HEK293 (cell line): ENCODE measurements around the gene TSR3.

Source experiments
- KLF16 ChIP-seq: fragments of 450-650 bp; formaldehyde crosslinking; IDR thresholded peaks from 2 replicates; pipeline ENCODE4 v1.5.1; 2017; ENCODE audit warnings: missing biosample characterization, missing genetic modification characterization
- KLF9 ChIP-seq: fragments of 450-650 bp; formaldehyde crosslinking; IDR thresholded peaks from 2 replicates; pipeline ENCODE4 v1.5.1; 2016; ENCODE audit warnings: missing biosample characterization, missing genetic modification characterization, low read depth
- SCRT2 ChIP-seq: fragments of 450-650 bp; formaldehyde crosslinking; IDR thresholded peaks from 2 replicates; pipeline ENCODE4 v1.5.1; 2016; ENCODE audit warnings: missing biosample characterization, missing genetic modification characterization
- TRIM28 ChIP-seq: IDR thresholded peaks from 2 replicates; pipeline ENCODE4 v1.6.1; 2011; ENCODE audit warnings: low read length, control low read depth, borderline replicate concordance
- YY1 ChIP-seq: fragments of 450-650 bp; formaldehyde crosslinking; IDR thresholded peaks from 2 replicates; pipeline ENCODE4 v1.5.1; 2018; ENCODE audit warnings: missing biosample characterization, missing genetic modification characterization
- ZBTB7A ChIP-seq: fragments of 450-650 bp; formaldehyde crosslinking; IDR thresholded peaks from 2 replicates; pipeline ENCODE4 v1.5.1; 2016; ENCODE audit warnings: low read depth, missing biosample characterization, missing genetic modification characterization
- ZNF324 ChIP-seq: fragments of 450-650 bp; formaldehyde crosslinking; IDR thresholded peaks from 2 replicates; pipeline ENCODE4 v1.5.1; 2016; ENCODE audit warnings: missing biosample characterization, missing genetic modification characterization
- ZNF404 ChIP-seq: fragments of 450-650 bp; formaldehyde crosslinking; IDR thresholded peaks from 2 replicates; pipeline ENCODE4 v1.5.1; 2017; ENCODE audit warnings: missing biosample characterization, missing genetic modification characterization
- ZNF776 ChIP-seq: fragments of 450-650 bp; formaldehyde crosslinking; IDR thresholded peaks from 2 replicates; pipeline ENCODE4 v1.5.0; 2017; ENCODE audit warnings: missing biosample characterization, missing genetic modification characterization, borderline replicate concordance
- TF ChIP-seq, protein P1 (sequence below): fragments of 450-650 bp; formaldehyde crosslinking; IDR thresholded peaks from 2 replicates; pipeline ENCODE4 v1.5.1; 2016; ENCODE audit warnings: missing biosample characterization, missing genetic modification characterization
- TF ChIP-seq, protein P2 (sequence below): fragments of 450-650 bp; formaldehyde crosslinking; IDR thresholded peaks from 2 replicates; pipeline ENCODE4 v1.5.1; 2016; ENCODE audit warnings: missing biosample characterization, missing genetic modification characterization
- TF ChIP-seq, protein P3 (sequence below): IDR thresholded peaks from 2 replicates; pipeline ENCODE4 v1.6.1; 2011; ENCODE audit warnings: mild to moderate bottlenecking, low read depth, low read length, borderline replicate concordance
- TF ChIP-seq, protein P4 (sequence below): fragments of 450-650 bp; formaldehyde crosslinking; IDR thresholded peaks from 2 replicates; pipeline ENCODE4 v1.5.1; 2016; ENCODE audit warnings: missing biosample characterization, missing genetic modification characterization, low read depth
- TF ChIP-seq, protein P5 (sequence below): fragments of 450-650 bp; formaldehyde crosslinking; IDR thresholded peaks from 2 replicates; pipeline ENCODE4 v1.5.1; 2016; ENCODE audit warnings: missing biosample characterization, missing genetic modification characterization

DNA sequence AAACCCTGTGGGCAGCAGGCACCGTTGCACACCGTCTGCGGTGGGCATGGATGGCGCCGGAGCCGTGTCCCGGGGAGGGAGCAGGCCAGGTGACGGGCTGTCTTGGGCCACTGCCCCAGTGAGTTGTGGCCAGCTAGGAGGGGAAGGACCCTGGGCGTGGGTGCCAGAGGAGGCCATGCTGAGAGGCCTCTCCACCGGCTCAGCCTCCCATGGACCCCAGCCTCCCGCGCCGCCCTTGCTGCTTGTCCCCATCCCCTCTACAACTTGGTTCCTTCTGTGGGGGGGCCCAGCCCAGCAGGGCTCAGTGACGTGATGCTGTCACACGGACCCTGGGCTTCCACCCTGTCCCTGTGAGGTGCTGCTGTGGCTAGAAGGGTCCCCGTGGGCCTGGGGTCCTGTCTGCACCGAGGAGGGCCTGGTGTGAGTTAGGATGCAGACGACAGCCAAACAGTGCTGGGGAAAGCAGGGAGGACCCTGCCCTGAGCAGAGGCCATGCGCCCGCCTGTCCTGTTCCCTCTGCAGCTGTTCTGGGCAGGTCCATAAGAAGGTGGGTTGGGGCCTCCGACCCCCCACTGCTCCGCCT is 30.9 kb downstream of the TSR3 start:
- TF ChIP-seq, protein P1, sequence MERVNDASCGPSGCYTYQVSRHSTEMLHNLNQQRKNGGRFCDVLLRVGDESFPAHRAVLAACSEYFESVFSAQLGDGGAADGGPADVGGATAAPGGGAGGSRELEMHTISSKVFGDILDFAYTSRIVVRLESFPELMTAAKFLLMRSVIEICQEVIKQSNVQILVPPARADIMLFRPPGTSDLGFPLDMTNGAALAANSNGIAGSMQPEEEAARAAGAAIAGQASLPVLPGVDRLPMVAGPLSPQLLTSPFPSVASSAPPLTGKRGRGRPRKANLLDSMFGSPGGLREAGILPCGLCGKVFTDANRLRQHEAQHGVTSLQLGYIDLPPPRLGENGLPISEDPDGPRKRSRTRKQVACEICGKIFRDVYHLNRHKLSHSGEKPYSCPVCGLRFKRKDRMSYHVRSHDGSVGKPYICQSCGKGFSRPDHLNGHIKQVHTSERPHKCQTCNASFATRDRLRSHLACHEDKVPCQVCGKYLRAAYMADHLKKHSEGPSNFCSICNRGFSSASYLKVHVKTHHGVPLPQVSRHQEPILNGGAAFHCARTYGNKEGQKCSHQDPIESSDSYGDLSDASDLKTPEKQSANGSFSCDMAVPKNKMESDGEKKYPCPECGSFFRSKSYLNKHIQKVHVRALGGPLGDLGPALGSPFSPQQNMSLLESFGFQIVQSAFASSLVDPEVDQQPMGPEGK (tag by site-specific recombination) = no peak
- TF ChIP-seq, protein P2, sequence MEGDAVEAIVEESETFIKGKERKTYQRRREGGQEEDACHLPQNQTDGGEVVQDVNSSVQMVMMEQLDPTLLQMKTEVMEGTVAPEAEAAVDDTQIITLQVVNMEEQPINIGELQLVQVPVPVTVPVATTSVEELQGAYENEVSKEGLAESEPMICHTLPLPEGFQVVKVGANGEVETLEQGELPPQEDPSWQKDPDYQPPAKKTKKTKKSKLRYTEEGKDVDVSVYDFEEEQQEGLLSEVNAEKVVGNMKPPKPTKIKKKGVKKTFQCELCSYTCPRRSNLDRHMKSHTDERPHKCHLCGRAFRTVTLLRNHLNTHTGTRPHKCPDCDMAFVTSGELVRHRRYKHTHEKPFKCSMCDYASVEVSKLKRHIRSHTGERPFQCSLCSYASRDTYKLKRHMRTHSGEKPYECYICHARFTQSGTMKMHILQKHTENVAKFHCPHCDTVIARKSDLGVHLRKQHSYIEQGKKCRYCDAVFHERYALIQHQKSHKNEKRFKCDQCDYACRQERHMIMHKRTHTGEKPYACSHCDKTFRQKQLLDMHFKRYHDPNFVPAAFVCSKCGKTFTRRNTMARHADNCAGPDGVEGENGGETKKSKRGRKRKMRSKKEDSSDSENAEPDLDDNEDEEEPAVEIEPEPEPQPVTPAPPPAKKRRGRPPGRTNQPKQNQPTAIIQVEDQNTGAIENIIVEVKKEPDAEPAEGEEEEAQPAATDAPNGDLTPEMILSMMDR (tag by site-specific recombination) = no peak
- TF ChIP-seq ZBTB7A (tag by site-specific recombination) (no peak), KLF9 (tag by site-specific recombination) (no peak), ZNF776 (tag by site-specific recombination) (no peak), SCRT2 (tag by site-specific recombination) (no peak), ZNF404 (tag by site-specific recombination) (no peak), YY1 (tag by site-specific recombination) (no peak), KLF16 (tag by site-specific recombination) (no peak), TRIM28 (no peak), ZNF324 (no peak)
- TF ChIP-seq, protein P3, sequence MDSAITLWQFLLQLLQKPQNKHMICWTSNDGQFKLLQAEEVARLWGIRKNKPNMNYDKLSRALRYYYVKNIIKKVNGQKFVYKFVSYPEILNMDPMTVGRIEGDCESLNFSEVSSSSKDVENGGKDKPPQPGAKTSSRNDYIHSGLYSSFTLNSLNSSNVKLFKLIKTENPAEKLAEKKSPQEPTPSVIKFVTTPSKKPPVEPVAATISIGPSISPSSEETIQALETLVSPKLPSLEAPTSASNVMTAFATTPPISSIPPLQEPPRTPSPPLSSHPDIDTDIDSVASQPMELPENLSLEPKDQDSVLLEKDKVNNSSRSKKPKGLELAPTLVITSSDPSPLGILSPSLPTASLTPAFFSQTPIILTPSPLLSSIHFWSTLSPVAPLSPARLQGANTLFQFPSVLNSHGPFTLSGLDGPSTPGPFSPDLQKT = no peak
- TF ChIP-seq, protein P4, sequence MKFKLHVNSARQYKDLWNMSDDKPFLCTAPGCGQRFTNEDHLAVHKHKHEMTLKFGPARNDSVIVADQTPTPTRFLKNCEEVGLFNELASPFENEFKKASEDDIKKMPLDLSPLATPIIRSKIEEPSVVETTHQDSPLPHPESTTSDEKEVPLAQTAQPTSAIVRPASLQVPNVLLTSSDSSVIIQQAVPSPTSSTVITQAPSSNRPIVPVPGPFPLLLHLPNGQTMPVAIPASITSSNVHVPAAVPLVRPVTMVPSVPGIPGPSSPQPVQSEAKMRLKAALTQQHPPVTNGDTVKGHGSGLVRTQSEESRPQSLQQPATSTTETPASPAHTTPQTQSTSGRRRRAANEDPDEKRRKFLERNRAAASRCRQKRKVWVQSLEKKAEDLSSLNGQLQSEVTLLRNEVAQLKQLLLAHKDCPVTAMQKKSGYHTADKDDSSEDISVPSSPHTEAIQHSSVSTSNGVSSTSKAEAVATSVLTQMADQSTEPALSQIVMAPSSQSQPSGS (tag by site-specific recombination) = no peak
- TF ChIP-seq, protein P5, sequence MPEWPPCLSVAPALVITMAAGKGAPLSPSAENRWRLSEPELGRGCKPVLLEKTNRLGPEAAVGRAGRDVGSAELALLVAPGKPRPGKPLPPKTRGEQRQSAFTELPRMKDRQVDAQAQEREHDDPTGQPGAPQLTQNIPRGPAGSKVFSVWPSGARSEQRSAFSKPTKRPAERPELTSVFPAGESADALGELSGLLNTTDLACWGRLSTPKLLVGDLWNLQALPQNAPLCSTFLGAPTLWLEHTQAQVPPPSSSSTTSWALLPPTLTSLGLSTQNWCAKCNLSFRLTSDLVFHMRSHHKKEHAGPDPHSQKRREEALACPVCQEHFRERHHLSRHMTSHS (tag by site-specific recombination) = no peak
